ENCODE results near the gene GSTCD.
A peak's percentile ranks its signal among the peaks of the same experiment; 100 is the strongest.
"Not testable (repeated sequence)": the region's sequence is repeated elsewhere in the genome, so short reads cannot be mapped to it uniquely, and the experiment has no call there.

The GSTCD gene

DNA sequence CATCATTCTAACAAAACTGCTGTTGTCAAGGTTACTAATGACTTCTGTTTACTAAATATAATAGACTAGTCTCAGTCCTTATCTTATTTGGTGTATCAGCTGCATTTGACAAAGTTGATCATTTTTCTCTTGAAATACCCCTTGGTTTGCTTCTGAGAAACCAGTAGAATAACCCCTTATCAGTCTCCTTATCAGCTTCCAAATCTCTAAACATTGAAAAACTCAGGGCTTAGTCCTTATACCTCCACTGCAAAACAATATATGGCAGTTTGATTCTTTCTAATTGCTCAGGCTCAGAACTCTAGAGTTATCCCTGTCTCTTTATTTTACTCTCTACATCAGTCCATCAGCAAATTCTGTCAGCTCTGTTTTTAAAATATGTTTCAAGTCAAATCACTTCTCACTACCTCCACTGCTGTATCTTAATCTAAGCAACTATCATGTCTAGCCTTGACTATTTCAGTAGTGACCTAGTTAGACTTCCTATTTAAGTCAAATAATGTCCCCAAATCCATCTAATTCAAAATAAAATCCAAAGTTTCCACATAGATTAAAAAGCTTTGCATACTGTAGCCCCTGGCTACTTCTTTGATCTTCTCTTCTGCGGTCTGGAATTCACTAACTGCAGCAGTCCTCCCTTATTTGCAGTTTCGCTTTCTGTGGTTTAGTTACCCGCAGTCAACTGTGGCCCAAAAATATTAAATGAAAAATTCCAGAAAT, 99.6 kb downstream of the GSTCD start:
- DNase-seq: peak; percentile 11

DNA sequence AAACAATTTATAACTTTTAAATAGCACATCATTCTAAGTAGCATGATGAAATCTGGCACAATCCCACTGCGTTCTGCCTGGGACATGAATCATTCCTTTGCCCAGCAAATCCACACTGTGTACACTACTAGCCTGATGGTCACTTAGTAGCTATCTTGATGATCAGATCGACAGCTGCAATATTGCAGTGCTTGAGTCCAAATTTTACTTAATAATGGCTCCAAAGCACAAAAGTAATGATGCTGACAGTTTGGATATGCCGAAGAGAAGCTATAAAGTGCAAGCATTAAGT, 100.1 kb downstream of the GSTCD start:
- DNase-seq: no peak

DNA sequence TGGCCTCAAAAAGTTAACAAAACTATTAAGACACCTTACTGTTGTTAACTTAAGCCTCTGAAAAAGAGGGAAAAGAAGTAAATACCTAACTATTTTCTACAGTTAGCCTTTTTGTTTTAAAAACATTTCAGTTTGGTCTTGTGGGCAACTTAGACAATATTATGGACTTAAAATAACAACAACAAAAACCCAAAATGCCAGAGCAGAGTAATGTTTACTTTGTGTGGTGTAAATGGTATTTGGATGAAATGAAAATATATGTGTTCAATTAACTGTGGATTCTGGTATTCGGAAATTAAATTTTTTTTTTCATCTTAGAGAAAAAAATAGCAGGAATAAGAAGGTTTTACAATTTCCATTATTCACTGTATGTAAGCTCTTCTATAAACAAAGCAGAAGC, 107.1 kb downstream of the GSTCD start:
- DNase-seq: no peak

DNA sequence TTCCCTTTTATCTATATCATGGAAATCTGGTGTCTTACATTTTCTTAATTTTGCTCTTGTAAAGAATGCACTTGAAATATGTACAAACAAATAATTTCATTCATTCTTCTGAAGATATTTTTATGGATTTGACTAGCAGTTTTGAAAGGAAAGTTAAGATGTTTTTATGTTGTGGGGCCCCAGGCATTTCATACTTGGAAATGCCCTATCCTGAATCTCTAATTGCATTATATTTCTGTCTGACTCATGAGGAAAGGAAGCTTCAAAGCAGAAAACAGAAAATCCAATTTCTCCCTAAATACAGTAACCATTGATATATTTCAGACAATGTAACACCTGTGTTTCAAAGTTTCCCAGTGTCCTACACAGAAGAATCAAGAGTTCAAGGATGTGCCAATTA, 113.5 kb downstream of the GSTCD start:
- DNase-seq: no peak

DNA sequence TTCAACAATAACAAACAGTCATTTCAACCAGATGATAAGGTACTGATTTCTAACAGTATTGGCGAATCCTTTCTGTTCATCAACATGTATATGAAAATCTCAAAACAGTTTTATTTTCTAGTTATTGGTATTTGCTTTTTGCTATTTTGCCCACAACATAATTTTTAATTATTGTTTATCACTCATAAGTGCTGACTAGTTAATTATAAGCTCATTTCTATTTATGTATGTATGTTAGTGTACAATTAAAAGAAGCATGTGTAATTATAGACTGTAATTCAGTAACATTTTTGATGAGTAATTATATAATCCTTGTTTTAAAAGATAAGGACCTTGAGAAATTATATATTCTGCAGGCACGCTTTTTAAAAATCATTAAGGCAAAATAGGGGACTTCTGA, 119.5 kb downstream of the GSTCD start:
- no peak for DNase-seq

DNA sequence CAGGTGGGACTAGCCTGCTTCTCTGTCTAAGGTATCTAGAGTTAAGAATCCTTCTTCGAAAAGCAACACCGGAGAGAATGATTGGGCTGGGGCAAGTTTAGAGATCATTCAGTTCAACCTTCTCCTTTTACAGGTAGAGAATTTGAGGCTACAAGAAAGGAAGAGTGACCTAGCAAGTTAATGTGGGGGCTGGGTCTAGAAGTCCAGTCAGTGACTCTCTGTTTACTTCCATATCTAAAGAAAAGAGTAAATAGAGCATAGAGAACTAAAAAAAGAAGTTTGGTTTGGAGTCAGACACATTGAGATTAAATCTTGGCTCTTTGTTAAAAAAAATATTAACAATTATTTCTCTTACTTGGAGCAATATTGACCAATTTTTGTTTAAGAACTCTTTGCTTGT, 122.6 kb downstream of the GSTCD start:
- DNase-seq: no peak

DNA sequence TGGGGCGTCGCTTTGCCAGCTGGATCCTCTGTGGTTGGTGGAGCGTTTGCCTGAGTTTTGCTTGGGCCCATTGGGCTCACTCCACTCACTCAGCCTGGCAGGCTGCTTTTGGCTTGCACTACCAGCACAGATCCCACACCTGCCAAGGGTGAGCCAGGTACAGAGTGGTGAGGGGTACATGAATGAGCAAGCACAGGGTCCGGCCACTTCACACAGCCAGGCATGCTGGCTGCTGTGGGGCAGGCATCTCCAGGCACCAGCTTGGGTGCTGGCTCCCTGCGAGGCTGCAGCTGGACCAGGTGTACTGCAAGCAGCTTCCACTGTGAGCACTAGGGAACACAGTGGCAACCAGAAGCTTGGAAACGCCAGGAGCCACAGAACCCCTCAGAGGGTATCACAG, 126.6 kb downstream of the GSTCD start:
- DNase-seq: no peak

DNA sequence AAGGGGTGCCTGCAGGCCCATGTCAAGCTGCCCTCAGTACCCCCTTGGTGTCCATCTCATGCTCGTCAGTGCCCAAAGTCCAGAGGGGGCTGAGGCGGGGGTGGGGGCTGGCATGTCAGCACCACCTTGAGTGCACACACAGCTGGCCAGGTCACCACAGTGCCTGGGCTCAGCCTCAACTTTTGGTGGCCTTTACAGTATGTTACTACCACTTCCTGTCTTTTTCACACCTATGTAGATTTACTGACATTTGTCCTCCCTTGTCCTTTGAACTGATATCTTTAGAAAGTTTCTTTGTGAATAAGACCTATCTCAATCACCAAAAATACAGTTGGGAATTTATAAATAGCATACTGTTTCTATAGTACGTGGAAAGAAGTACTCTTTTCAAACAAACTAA, 128.0 kb downstream of the GSTCD start:
- no peak for DNase-seq

DNA sequence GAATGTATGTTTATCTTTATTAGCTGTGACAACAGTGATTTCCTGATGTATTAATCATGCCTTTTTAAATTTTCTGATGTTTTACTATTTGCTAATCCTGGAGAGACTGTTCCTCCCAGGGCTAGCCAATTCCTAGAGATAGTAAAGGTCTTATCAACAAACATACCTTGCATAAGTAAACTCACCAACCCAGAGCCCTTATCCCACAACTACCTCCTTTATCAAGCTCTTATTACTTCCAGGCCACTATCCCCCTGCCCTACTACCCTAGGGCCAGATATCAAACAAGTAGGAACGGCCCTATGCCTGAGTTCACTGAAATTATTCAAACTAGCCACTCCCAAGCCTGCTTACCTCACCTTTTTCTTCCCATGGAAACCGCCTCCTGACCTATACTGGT, 128.5 kb downstream of the GSTCD start:
- peak; percentile 2 for DNase-seq

DNA sequence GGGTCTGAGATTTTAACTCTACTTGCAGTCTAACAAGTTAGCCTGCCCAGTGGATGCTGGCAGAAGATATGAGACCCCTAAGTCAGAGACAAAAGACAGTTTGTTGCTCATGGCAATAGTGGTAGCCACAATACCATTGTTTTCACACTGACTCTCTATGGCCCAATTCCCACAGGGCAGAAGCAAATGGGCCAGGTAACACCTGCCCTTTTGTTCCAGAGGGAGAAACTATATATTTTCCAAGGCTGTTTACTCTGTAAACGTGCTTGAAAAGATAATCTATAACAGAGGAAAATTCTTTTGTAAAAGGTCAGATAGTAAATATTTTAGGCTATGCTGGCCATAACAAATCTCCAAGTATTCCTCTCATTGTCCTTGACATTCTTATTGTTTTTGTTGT, 129.5 kb downstream of the GSTCD start:
- no peak for DNase-seq

DNA sequence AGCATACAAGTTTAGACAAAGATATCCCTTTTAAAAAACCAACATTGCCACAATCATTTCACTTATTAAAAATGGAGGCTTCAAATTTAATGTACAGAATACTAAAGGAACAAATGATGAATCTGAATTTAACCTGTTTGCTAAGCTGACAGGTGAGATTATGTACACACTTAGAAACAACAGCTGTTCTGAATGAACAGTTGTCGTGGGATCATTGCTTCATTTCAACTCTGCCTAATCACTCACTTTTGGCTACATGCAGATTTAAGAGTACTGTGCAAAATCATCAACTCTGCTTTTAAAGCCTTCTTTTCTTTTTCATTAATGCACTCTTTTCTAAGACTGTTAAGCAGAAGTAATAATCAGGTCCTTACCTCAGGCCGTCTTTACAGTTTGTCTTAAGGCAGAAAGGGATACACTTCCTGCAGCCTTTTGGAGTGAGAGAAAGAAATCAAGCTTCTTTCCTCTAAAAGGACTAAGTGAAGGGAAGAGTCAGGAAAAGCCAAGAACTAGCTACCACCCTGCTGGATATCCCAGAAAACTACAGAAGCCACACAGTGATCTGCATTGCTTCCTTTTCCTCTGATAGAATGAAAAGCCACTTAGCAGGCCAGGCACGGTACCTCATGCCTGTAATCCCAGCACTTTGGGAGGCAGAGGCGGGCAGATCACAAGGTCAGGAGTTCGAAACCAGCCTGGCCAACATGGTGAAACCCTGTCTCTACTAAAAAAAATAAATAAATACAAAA, 132.0 kb downstream of the GSTCD start:
- DNase-seq: no peak

DNA sequence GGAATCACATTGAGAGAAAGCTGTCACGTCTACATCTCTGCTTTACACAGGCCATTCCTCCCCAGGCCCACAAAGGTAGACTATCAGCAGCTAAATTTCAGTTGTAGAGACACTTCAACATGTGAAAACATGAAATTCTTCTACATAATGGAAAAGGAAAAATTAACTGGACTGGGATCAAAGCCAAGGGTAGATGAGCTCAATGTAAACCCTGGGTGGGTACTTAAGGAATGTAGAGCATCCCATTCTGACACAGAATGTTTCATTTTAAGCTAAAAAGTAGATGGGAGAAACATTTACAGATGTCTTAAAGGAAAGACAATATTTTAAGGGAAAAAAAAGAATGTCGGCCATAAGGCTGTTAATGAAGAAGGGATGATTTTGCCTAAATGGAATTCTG, 135.4 kb downstream of the GSTCD start:
- no peak for DNase-seq

DNA sequence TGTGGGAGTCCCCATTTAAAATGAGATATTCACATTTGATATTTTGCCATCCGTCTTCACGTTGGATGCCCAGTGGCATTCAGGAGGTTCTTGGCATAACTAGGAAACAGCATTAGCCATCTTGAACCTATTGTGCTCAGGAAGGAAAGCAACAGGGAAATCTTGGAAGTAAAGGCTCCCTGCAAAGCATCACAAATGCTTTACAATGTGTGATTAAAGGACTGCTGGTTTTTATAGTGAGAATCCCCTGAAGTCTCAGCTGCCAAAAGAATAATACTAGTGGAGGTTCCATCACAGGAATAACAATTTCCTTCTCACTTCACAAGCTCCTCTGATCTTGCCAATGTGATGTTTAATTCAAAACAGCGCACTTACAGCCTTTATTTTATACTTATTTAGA, 137.0 kb downstream of the GSTCD start:
- DNase-seq: no peak

DNA sequence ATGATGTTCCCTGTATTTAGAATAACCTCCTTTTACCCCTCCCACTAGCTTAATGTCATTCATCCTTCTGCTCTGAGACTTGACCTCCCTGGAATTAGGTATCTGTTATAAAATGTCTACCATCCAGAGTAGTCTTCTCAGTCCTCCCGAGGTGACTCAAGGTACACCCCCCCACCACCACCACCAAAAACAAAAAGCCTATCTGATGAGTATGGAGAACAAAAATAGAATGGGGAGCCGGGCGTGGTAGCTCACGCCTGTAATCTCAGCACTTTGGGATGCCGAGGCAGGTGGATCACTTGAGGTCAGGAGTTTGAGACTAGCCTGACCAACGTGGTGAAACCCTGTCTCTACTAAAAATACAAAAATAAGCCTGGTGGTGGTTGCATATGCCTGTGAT, 139.8 kb downstream of the GSTCD start:
- DNase-seq: not testable (repeated sequence)

DNA sequence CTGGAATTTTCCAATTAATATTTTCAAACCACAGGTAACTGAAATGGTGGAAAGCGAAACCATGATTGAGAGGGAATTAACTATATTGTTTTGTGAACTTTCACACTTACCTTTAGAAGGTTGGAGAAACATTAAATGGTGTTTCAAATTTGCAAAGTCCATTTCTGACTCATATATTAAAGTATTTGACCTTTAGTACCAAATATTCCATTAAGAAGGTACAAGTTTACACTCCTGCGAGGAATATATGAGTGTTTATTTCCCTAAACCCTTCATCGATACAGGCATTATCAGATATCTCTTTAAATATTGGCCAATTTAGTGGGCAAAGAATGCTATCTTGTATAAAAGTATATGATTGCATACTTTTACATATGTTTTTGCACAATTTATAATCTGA, 142.6 kb downstream of the GSTCD start:
- DNase-seq: no peak

DNA sequence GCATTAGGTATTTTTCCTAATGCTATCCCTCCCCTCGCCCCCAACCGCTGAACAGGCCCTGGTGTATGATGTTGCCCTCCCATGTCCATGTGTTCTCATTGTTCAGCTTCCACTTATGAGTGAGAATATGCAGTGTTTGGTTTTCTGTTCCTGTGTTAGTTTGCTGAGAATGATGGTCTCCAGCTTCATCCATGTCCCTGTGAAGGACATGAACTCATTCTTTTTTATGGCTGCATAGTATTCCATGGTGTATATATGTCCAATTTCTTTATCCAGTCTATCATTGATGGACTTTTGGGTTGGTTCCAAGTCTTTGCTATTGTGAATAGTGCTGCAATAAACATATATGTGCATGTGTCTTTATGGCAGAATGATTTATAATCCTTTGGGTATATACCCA, 143.6 kb downstream of the GSTCD start:
- DNase-seq: not testable (repeated sequence)

DNA sequence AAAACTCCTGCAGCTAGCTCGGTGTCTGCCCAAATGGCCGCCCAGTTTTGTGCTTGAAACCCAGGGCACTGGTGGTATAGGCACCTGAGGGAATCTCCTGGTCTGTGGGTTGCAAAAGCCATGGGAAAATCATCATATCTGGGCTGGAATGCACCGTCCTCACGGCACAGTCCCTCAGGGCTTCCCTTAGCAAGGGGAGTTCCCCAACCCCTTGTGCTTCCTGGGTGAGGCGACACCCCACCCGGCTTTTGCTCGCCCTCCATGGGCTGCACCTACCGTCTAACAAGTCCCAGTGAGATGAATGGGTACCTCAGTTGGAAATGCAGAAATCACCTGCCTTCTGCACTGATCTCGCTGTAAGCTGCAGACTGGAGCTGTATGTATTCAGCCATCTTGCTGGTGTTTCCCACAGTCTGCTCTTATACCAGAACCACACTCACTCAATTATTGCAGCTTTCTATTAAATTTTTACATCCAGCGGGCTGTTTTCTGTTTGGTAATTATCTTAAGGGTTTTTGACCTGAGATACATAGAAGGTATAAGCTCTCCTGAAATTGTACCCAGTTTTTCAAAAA, 150.0 kb downstream of the GSTCD start:
- no peak for DNase-seq

DNA sequence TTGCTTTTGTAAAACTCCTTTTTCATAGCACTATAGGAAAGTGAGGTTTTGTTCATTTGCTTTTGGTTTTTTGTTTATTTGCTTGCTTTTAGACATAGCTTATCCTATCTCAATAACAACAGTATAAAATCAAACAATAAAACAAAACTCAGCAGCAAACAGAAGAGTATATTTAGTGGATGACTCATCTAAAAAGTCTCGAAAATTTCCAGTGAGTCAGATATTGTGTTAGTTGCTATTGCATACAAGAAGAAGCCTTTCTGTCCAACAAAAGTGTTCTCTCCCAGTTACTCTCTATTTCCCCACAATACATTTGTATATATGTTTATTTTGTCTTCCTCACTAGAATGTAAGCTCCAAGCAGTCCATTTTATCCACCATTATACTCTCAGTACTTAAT, 150.6 kb downstream of the GSTCD start:
- no peak for DNase-seq

DNA sequence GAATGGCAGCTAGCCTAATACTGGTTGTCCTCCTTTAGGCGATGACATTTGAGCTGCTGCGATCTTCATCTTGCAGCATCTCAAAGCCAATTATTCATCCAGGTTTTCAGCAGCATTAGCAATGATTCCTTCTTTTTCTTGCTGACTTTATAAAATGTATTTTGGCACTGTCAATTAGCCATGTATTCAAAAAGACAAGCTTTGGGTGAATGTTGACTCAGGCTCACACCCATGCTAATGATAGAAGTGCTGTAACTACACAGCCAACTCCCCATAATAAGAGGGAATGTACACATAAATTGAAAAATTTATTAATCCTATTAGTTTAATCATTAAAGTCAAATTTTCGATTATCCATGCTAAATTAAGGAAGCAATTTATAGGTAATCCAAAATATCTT, 162.4 kb downstream of the GSTCD start:
- no peak for DNase-seq

DNA sequence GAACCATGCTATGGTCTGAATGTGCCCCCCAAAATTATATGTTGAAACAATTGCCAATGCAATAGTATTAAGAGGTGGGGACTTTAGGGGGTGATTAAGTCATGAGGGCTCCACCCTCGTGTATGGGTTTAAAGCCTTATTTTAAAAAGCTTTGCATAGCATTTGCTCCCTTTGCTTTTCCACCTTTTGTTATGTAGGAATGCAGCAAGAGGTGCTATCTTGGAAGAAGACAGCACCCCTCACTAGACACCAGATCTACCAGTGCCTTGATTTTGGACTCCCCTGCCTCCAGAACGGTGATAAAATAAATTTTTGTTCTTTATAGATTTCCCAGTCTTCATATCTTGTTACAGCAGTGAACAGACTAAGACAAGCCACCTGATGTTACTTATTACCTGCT, 163.4 kb downstream of the GSTCD start:
- no peak for DNase-seq

DNA sequence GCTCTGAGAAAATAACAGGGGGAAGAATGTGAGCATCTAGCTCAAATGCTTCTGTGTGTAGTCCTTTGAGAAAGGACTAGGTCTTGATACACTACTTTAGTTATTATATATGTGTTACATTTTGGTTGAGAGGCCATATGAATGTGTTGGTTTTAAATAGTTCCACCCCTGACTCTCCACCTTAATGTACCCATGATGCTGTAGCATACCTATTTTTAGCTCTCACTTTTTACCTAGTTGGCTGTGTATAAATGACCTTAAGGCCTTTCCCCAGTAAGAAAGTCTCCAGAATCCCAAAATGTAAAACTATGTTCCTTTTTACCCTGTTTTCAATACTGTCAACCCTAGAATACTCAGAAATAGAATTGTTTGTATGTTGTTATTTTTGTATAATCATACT, 166.6 kb downstream of the GSTCD start:
- no peak for DNase-seq

DNA sequence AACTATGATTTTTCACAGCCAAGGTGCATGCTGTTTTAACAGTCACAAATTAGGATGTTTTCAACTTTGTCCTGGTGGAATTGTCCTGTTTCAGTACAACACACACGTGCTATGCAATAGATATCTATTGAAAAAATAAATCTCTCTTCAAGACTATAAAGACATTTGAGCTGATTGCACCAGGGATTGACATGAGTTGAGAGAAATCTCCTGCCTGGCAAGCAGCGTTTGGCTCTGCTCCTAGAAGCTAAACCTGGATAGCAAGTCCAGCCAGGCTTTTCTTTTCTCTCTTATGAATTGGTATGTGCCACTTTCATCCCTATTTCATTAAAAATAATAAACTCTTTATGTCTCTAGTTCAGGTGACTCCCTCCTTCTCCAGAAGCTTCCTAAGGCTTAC, 170.1 kb downstream of the GSTCD start:
- DNase-seq: no peak

DNA sequence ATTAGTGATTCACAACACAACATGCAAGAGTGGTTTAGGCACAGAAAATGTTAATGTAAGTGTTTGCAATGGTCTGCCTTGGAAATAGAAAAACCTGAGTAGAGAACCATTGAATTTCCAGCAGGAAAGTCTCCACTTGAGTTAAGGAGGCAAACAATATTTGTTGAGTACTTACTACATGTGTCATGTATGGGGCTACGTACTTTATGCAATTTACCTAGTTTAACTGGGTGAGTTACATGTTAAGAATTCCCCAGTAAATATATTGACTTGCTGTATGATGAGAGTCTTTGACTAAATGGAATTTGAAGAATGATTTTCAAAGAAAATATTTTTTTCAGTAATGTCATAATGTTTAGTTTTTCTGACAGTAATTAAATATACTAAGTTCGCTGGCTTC, 178.9 kb downstream of the GSTCD start:
- DNase-seq: no peak

DNA sequence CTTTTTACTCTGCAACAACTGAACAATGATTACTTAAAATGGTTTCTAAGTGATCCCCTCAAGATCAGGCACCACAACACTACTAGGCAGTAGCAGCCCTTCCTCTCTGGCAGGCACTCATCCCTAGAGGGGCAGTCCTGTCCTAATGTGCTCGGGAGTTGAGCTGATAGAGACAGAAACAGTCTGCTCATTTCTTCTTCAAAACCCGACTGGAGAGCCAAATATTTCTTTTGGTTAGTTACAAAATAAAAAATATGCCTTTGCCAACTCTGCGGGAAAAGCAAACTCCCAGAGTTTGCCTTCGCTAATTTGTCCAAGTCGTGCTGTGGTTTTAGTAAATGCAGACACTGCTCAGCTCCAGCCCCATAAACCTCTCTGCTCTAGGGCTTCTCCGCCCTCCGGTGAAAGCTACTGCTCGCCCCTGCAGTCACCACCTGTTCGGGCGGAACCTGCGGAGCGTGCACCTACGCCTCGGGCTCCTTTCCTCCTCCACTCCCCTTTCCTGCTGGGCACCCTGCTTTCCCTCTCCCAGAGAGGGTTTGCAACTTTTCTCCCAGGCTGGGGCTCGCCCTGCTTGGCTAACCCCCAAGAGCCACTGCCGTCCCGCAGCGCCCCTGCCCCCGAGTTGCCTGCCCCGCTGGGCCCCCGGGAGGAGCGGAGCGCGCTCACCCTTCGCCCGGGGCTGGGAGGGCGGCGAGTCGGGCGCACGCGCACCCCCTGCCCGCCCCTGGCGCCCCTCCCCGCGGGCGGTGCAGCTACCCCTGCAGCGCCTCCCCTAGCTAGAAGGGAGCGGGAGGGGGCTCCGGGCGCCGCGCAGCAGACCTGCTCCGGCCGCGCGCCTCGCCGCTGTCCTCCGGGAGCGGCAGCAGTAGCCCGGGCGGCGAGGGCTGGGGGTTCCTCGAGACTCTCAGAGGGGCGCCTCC, 186.3 kb downstream of the GSTCD start, which contains the start of gene NPNT:
Gene NPNT, plus strand, starts transcription at position 812 of the 923 bp plus-strand sequence. CDS start 182 bp downstream, outside the sequence.
- peak; percentile 4 for DNase-seq

Measured in hematopoietic multipotent progenitor cell treated with erythropoietin and hydrocortisone succinate and interleukin-3 and kit ligand, for 4 days (in vitro differentiated cells).